Measurements from ENCODE around the gene LIN28B.
"Not testable (repeated sequence)": the region's sequence is repeated elsewhere in the genome, so short reads cannot be mapped to it uniquely, and the experiment has no call there.

The LIN28B gene, protein sequence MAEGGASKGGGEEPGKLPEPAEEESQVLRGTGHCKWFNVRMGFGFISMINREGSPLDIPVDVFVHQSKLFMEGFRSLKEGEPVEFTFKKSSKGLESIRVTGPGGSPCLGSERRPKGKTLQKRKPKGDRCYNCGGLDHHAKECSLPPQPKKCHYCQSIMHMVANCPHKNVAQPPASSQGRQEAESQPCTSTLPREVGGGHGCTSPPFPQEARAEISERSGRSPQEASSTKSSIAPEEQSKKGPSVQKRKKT

DNA sequence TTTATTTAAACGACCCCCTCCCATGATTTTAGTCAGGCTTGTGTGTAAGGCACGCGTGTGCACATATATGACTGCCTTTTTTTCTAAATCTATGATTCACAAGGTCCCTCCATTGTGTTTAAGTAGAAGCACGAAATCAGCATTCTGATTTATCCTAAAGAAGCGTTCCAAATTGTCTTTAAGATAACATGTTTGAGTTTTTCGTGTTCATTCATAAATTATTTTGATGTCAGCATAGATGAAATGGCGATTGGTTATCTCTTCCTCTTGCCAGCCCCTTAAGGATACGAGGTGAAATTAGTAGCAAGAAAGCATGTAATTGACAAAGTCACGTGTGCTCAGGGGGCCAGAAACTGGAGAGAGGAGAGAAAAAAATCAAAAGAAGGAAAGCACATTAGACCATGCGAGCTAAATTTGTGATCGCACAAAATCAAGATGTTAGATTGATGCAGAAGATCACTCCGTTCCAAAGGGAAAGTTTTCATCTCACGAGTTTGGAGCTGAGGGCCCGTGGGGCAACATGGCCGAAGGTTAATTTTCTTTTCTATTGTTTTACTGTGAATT lies at the start of gene LIN28B:
TSS of gene LIN28B (plus strand) at position 377 of the 564 bp plus-strand sequence. CDS start at position 521, 144 bp downstream.
- no peak for DNase-seq

DNA sequence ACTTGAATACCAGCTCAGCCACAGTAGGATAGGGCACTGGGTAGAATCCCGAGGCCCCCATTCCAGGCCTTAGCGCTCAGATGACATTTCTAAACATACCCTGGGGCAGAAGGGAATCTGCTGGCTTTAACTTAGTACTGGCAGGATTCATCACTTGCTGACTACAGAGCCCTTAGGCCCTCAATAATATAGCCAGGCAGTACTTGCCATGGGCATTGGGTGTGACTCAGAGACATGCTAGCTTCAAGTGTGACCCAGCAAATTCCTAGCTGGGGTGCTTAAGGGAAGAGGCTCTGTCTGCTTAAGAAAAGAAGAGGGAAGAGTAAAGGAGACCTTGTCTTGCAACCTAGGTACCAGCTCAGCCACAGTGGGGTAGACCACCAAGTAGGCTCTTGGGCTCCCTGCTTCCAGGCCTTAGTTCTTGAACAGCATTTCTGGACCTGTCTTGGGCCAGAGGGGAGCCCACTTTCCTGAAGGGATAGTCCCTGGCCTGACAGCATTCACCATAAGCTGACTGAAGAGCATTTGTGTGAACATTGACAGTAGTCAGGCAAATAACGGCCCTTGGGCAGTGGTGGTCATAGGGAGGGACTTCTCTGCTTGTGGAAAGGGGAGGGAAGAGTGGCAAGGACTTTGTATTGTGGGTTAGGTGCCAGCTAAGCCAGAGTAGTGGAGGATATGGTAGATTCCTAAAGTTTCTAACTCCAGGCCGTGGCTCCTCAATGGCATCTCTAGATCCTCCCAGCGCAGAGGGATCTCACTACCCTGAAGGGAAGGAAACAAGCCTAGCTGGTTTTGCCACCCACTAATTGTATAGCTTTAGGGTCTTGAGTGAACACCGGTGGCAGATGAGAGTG lies 48.6 kb upstream of the LIN28B start:
- DNase-seq, result no peak

DNA sequence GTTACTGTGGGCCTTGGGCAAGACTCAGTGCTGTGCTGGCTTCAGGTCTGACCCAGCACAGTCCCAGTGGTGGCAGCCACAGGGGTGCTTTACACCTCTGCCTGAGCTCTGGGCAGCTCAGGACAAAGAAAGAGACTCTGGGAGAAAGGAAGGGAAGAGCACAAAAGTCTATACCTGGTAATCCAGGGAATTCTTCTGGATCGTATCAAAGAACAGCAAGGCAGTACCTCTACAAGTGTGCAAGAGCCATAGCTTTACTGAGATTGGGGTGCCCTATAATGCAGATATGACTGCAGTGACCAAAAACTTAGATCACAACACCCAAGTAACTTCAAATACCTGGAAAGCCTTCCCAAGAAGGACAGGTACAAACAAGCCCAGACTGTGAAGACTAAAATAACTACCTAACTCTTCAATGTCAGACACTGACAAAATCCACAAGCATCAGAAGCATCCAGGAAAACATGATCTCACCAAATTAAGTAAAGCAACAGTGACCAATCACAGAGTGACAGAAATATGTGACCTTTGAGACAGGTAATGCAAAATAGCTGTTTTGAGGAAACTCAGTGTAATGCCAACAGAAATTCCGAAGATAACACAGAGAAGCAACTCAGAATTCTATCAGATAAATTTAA lies 47.9 kb upstream of the LIN28B start:
- no peak for DNase-seq

DNA sequence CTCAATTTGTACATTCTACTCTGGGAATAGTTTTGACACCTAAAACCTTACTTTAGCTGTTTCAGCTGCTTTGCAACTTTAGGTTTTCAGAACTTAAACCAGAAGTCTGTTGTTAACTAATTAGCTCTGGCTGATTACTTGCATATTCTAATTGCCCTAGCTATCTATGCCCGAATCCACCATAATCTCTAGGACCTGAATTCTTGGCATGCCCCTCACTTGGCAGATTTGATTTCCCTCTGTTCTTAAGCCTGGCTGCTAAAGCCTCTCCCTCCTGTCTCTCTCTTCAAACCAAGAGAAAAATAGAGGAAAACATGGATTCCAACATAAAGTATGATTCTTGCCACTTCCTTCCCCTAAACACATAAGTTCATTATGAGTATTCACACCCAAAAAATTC lies 35.0 kb upstream of the LIN28B start:
- no peak for DNase-seq

DNA sequence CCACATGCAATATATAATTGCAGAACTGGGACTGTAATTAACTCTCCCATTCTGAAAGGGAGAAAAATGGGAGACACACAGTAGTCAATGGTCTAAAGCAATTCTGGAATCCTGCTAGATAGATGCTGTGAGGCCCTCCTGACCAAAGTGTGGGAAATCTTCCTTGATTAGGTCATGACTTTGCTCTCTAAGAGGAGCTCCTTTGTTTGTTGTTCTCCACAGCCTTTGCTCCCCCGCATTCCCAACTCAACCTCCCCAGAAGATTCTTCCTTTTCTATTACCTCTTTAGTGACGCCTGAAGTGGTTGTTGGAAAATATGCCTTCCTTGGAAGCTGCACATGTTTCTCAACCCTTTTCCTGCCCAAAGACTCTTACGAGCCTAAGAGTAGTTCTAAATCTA lies 28.8 kb upstream of the LIN28B start:
- DNase-seq, result no peak

DNA sequence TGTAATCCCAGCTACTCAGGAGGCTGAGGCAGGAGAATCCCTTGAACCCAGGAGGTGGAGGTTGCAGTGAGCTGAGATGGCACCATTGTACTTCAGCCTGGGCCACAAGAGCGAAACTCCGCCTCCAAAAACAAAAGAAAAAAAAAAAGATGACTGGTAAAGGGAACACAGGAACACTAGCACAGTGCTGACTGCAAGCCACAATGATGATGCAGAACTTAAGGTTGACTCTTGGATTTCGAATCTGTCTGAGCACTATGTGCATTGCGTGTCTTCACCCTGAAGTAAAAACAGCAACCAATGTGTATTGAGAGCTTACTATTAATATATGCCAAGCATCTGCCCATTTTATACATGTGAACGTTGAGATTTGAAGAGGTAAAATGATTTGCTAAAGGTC lies 27.6 kb upstream of the LIN28B start:
- DNase-seq, result no peak

DNA sequence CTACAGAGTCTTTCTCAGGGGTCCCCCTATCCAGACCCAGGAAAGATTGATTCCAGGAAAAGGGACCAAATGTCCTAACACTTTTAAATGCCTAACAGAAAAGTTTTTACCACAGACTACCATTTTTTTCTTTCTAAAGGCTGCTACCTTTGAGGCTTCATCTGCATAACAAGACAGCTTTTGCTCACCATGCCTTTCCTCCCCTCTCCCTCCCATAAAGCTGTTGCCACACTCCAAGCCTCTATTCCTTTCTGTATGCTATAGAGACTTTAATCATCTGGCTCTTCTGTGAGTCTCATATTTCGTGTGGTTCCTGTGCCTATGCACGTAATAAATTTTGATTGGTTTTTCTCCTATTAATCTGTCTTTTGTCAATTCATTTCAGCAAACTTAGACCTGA lies 26.0 kb upstream of the LIN28B start:
- no peak for DNase-seq

DNA sequence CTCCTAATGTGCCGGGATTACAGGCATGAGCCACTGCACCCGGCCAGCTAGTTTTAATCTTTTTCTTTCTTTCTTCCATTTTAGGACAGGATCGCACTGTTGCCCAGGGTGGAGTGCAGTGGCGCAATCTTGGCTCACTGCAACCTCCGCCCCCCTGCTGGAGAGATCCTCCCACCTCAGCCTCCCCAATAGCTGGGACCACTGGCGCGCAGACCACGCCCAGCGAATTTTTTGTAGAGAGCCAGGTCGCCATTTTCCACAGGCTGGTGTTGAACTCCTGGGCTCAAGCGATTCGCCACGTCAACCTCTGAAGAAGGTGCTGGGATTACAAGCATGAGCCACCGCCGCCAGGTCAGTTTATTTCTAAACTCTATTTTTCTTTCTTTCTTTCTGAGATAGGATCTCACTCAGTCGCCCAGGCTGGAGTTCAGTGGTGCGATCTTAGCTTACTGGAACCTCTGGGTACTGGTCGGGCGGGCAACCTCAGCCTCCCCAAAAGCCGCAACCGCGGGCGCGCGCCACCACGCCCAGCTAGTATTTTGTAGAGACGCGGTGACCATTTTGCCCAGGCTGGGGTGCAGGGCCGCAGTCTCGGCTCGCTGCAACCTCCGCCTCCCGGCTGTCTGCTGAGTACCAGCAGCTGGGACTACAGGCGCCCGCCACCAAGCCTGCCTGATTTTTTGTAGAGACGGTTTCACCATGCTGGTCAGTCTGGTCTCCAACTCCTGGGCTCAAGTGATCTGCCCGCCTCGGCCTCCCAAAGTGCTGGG lies 20.0 kb upstream of the LIN28B start:
- DNase-seq, result no peak

DNA sequence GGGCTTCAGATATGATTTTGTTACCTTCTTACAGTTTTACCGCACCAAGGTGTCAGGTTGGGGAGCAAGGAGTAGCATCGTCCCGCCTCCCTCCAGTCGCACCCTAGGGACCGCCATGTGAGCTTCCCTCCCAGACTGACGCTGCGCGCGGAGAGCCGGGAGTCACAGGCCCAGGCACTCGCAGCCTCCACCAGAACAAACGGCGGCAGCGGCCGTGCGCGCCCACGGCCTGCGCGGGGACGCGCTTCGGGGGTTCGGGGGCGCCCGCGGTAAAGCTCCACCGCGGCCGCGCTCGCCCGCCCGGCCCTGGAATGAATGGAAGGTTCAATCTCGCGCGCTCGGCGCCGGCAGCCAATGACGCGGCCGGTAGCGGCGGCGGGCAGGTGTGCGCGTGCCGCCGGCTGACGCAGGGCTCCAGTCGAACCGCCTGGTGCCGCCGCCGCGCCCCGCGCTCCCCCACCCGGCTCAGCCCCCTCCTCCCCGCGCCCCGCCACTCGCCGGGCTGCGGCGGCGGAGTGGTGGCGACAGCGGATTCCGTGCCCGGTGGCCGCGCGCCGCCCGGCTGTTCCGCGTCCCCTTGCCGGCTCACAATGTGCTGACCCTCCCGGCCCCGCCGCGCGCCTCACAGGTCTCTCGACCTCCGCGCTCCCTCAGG lies 16.5 kb upstream of the LIN28B start:
- no peak for DNase-seq

DNA sequence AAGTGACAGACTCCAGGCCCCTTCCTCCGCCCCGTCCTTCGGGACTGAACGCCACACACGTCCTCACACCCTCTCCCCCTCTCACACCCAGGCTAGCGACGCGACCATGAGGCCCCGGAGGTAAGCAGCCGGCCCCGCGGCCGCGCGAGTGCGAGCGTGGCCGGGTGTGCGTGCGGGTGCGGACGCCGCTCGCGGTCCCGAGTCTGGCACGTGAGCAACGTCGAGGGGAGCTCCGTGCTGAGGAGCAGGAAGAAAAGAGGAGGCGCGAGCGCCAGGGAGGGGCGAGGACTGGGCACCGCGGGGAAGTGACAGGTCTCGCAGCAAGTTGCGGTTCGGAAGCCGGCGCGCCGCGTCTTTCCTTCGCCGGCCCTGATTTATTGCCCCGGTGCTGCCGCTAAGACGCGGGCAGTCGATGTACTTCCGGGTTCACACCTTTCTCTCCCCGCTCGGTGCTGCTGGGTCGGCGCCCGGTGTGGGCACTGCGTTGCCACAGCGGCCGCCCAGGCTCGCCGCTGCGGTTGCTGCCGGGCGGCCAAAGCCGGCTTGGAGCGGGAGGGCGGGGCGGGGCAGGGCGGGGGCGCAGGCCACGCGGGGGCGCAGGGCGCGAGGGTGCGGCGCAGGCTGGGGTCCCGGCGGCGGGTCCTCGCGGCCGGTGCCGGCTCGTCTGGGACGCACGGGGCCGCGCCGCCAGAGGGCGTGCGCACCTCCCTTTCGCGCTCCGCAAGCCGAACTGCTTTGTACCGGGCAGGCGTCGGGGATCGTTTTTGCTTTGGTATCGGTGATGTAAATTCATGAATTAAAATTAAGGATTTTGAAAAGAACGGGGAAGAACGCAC lies 15.8 kb upstream of the LIN28B start:
- no peak for DNase-seq

DNA sequence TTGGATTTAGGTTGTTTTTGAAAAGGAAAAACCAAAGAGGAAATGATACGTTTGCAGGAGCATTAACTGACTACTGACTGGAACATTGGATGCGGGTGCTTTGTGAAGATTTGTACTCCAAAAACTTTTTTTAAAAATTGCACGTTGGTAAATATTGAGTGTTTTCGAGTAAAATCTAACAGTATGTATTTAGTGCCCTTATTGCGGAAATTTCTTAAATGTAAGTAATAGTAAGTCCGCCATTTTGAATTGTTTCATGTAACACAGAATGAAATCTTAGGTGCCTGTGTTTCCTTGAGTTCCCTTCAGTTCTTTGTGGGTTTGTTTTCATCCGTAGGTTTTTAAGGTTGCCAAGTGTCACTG lies 15.2 kb upstream of the LIN28B start:
- DNase-seq, result no peak

DNA sequence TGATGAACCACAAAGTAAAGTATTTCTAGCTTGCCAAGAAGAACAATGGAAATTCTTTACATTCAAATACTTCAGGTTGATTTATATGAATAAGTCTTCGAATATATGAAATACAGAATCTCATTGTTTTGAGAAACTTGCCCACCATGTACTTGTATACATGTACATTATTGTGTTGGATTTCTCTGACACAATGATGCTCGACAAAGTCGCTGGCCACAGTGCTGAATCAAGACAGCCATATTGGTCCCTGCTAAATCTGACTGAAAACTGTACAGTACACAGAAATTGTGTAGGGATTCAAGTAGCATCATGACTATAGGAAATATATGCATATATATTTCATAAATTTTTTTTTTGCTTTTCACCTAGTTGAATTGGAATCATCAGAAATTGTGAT lies 13.1 kb upstream of the LIN28B start:
- no peak for DNase-seq

DNA sequence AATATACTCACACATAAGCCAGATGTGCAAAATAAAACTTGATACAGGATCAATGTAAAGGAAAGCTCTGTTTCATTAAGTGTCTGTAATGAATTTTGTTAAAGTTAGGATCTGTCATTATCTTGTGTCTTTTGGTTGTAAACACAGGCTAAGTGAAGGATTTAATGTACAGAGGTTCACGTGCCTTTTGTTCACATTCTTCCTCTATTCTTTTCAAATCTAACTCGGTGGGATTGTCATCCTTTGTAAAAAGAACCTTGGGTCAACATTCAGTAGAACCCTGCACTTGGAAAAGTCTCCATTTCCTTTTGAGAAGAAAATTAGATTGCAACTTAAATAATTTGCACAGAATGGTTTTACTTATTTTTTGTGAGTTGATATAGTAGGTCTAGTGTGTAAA lies 7.7 kb upstream of the LIN28B start:
- DNase-seq, result no peak

DNA sequence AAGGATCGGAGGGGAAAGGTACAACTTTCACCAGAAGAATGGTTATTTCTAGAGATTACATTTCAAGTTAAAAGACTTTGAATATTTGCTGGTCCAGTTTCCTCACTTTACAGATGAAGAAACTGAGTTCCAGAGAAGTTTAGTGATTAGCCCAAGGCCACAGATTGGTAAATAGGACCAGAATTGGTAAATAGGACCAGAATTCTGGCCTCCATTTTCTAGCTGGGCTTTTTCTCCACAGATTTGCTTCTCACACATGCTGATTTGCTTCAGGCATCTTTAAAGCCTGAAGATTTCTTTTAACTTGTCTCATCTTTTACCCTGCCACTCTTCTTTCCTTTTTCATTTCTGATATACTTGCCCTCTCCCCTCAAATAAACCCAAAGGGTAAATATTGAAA lies 5.2 kb upstream of the LIN28B start:
- DNase-seq, result no peak

DNA sequence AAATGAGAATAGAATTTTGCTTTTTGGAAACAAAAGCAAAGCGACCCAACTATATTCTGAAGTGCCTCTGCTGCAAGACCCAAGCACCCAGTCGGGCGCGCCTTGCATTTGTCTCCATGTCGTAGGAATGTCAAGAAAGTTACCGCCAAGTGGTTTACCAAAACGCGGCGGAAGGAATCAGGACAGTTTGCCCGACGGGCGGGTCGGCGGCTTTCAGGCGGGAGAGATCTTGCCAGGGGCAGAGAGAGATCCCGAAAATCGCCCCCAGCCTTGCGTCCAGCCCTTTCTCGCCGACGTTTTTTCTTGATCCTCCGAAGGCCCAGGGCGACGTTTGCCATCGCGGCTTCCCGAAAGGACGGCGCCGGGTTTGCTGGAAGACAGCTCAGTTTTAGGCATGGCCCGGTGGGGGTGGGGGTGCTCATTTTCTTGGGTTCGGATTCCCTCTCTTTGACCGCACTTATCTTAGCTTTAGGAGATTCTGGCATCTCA lies 4.0 kb upstream of the LIN28B start:
- DNase-seq, result no peak

DNA sequence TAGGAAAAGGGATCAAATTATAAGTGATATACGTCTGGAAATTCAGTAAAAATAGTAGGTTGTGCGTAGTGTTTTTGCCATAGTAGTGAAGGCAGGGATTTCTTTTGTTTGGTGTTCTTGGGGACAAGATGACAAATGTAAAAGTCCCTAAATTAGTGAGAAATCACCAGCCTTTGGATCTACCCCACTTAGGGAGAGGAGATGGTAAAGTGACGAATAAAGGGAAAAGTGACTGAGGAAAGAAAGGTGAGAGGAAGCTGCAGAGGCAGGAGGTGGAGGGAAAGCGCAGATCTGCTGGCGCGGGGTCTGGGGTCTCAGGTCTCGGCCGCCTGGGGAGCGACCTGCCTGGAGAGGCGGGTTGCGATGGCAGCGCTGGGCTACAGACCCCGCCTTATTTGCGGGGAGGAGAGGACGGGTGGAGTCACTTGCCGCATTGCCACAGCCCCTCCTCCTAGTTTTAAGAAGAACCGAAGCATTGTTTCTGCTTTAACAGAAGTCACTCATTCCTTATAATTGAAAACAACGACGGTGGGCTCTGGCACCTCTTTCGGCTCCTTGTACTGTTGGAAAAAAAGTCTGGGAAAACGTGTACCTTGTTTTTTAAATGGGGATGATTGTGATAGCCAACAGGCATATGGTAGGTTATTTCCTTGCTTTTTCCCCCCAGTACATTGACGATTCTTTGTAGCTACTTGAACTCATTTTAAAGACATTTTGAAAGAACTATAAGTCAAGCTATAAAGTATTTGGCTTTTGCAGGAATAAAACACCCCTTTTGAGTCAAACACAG lies 3.3 kb upstream of the LIN28B start:
- not testable (repeated sequence) for DNase-seq

DNA sequence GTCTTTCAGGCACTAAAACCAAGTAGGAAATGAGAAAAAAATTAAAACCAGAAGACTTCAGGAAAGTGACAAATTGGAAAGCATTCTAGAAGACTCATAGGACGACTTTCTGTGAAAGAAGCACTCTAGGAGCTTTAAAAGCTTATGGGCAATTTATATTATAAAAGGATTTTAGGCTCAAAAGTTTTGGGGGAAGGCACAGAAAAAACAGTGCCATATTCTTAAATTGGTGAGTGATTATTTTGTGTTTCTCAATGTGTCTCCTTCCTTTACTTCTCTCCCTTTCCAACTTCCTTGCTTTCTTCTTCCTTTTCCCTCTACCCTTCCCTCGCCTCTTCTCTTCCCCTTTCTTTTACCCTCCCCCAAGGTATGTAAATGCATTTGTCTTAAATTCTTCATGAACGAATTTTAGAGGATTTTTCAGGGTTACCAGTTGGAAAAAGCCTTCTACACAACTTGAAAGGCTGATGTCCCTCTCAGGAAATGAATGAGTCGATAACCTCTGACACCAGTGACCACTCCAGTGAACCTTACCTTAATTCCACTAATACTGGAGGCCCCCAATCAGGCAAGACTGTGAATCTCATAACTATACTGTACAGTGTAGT lies 2.6 kb upstream of the LIN28B start:
- DNase-seq, result no peak

DNA sequence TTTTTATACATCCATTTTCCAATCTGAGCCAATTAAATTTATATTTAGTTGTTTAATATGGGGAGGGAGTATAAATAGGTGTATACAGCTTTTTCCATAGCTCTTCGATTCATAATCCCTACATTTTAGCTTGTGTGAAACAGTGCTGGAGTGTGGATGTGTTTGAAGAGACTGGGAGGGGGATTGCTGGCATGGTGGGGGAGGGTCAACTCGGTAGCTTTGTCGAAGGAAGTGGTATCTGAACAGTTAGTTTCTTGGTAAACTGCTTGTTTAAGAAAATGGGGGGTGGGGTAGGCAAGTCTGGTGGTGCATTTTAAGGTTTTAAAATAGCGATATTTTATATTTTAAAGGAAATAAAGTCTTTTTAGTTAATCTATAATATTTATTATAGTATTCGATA lies 1.4 kb upstream of the LIN28B start:
- DNase-seq, result no peak

DNA sequence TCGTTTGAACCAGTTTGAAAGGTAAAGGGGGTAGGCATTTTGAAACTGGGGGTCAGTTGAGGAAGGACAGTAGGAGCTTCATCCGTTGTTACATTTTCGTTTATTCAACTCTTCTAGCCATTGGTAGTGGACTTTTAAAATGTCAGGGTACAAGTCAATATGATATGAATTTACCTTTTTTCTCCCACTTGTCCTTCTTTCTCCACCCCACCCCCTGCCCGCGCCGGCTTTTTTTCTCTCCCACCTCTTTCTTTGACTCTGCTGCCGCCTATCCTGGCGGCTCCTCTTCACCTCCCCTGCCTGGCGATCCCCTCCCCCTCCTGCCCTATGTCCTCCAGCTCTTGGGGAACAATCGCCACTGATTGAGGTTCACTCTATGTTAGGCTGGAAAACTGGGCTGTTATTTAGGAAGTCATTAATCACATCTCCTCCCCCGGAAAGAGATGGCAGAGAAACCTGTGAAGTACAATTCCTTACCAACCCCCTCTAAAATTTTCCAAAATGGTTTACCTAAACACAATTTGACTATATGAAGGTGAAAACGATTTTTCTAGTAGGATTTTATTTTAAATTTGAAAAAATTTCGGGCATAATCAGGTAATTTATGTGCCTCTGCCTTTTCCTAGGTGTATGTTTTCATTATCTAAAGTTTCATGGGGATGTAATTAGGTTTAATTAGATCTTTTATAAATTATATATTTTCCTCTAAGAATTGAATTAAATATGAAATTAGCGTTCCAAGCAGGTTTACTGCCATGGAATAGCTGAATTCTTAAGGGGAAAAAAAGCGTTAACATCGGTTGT lies 778 bp upstream of the LIN28B start:
- no peak for DNase-seq

Data from NCI-H1048 (cell line).